ENCODE data around the gene NOS1AP.

The NOS1AP gene

DNA sequence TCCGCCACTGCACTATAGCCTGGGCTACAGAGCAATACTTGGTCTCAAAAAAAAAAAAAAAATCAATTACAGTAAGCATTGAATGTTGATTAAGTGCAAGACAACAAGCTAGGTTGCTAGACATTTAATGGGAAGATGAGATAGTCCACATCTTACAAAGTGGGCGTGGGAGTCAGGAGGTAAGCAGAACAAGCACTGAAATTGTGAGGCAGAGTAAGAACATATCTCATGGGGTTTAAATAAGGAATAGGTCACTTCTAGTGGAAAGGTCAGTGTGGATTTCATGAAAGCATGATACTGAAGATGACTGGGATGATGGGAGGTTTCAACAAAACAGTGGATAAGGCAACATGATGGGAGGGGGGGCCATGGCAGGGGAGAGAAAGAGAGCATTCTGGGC is 44.0 kb upstream of the NOS1AP start:
- DNase-seq (ENCODE audit: low read depth), result no peak
- H3K4me3 ChIP-seq (ENCODE audit: low read depth, low read length), result no peak overlapping the region
- TF ChIP-seq, protein P1, sequence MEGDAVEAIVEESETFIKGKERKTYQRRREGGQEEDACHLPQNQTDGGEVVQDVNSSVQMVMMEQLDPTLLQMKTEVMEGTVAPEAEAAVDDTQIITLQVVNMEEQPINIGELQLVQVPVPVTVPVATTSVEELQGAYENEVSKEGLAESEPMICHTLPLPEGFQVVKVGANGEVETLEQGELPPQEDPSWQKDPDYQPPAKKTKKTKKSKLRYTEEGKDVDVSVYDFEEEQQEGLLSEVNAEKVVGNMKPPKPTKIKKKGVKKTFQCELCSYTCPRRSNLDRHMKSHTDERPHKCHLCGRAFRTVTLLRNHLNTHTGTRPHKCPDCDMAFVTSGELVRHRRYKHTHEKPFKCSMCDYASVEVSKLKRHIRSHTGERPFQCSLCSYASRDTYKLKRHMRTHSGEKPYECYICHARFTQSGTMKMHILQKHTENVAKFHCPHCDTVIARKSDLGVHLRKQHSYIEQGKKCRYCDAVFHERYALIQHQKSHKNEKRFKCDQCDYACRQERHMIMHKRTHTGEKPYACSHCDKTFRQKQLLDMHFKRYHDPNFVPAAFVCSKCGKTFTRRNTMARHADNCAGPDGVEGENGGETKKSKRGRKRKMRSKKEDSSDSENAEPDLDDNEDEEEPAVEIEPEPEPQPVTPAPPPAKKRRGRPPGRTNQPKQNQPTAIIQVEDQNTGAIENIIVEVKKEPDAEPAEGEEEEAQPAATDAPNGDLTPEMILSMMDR (conservative IDR thresholded peaks at IDR 0.05; ENCODE audit: low read depth, low read length), result no peak

DNA sequence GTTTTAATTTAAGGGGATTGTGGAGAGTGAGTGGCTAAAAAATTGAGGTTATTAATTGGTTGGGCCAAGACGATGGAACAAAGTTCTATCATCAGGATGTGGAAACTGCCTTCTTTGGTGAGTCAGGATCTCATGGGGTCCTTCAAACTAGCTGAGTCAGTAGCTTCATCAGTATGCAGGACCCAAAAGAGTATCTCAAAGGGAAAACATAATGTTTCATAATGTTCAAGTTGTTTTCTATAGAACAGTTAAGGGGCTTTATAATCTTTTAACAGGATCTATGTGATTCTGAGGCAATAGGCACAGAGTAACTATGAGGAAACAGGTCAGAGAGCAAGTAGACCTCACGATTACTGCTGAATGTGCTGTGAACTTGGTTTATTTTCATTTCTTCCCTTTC is 42.6 kb upstream of the NOS1AP start:
- H3K4me3 ChIP-seq (ENCODE audit: low read depth, low read length), result no peak overlapping the region
- TF ChIP-seq, protein P1 (conservative IDR thresholded peaks at IDR 0.05; ENCODE audit: low read depth, low read length), result no peak
- peak; percentile 83 for DNase-seq (ENCODE audit: low read depth)

DNA sequence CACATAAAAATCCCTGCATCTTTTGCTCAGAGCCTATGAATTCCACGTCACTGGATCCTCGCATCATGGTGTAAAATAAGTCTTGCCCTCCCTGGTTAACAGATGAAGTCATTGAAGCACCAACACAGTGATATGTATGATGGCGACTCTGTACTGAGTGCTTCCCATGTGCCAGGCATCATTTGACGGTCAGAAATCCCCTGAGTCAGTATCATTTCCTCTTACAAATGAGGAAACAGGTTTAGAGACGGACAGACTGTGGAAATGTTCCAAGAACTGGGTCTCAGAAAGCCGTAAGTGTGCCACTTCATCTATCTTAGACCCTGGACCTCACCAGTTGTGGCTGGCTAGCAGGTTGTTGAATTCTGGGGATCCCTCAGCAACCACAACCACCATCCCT is 40.8 kb upstream of the NOS1AP start:
- H3K4me3 ChIP-seq (ENCODE audit: low read depth, low read length), result no peak overlapping the region
- TF ChIP-seq, protein P1 (conservative IDR thresholded peaks at IDR 0.05; ENCODE audit: low read depth, low read length), result no peak
- no peak for DNase-seq (ENCODE audit: low read depth)

DNA sequence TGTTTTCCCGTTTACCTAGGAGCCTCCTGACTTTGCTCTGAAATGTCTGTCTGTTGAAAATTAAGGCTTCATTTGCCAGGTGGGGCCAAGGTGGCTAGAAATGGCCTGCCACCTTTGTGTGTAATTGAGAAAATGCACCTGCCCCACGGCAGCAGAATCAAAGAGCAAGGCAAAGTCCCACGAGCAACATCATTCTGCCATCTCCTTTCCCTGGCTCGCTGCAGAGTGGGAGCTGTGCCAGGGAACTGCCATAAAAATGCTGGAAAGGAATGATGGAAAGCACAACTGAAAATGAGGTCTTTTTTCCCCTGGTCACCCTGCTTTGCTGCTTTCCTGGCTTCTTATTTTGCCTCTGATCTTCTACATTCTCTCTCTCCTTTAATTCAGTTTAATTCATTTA is 40.3 kb upstream of the NOS1AP start:
- no peak overlapping the region for H3K4me3 ChIP-seq (ENCODE audit: low read depth, low read length)
- no peak for DNase-seq (ENCODE audit: low read depth)
- TF ChIP-seq, protein P1 (conservative IDR thresholded peaks at IDR 0.05; ENCODE audit: low read depth, low read length), result no peak

DNA sequence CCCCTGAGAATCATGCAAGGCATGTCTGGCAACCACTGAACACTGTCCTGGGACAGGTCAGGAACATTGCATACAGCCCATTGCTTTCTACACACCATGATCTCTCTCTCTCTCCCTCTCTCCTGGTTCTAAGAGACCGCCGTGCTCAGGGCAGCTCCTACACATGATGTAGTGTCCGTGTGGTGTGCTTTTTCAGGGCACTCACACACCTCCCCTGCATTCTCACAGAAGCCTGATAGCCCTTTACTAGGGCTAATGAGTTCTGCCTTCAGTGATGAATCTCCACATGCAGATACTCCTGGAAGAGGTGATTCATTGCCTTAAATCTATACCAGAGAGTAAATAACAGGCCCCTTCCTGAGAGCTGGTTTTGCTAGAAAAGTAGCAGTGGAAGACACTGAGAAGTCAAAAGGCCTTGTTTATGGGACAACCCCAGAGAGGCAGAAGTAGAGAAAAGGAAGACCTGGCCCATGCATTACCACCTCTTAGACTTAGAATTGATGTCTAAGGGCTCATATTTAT is 38.7 kb upstream of the NOS1AP start:
- no peak overlapping the region for H3K4me3 ChIP-seq (ENCODE audit: low read depth, low read length)
- DNase-seq (ENCODE audit: low read depth), result no peak
- TF ChIP-seq, protein P1 (conservative IDR thresholded peaks at IDR 0.05; ENCODE audit: low read depth, low read length), result no peak

DNA sequence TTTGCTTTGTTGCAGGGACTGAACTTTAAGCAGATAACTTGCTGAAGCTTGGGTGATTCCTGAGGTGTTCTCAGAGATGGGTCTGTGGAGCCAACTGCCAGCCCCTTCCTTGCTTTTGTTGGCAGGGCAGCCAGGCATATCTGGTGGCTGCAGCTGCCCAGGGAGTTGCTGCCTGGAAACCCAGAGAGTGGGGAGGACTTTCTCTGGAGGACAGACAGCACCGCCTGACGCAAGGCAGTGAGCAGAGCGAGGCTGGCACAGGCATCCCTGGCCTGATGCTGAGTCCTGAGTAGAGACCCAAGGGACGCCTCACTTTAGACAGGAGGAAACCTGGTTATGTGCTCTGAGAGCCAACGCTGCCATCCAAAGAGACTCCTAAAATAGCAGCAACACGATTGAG is 36.1 kb upstream of the NOS1AP start:
- no peak for DNase-seq (ENCODE audit: low read depth)
- no peak overlapping the region for H3K4me3 ChIP-seq (ENCODE audit: low read depth, low read length)
- TF ChIP-seq, protein P1 (conservative IDR thresholded peaks at IDR 0.05; ENCODE audit: low read depth, low read length), result no peak

DNA sequence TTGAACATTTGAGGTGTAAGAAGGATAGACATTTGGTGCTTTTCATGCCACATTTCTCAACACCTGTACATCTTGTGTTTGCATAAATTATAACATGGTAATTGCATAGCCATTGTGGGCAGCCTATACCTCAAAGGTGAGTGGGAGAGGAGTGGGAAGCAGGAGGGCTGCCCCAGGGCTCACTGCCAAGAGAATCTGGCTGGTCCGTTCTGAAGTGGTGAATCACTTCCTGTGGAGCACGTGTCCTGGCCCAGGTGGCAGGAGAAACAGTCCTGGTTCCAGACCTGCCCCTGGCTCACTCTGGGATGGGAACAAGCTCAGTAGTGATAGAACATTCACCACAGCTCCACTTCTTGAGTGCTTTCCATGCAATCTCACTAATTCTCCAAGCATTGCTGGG is 34.2 kb upstream of the NOS1AP start:
- DNase-seq (ENCODE audit: low read depth), result peak; percentile 36
- no peak overlapping the region for H3K4me3 ChIP-seq (ENCODE audit: low read depth, low read length)
- TF ChIP-seq, protein P1 (conservative IDR thresholded peaks at IDR 0.05; ENCODE audit: low read depth, low read length), result no peak

Measured in choroid plexus epithelial cell (primary cell).